CD1c-positive myeloid dendritic cell (primary cell): ENCODE measurements around the gene PPFIBP1.
"Not testable (repeated sequence)": the region's sequence is repeated elsewhere in the genome, so short reads cannot be mapped to it uniquely, and the experiment has no call there.

Source experiments
- DNase-seq: peaks from one replicate; pipeline ENCODE4 v3.0.0-alpha.2; 2016; ENCODE audit errors: extremely low spot score

The PPFIBP1 gene

GRCh38 chr12:27592548-27592947, 68.5 kb downstream of the PPFIBP1 start:
- no peak for DNase-seq

DNA sequence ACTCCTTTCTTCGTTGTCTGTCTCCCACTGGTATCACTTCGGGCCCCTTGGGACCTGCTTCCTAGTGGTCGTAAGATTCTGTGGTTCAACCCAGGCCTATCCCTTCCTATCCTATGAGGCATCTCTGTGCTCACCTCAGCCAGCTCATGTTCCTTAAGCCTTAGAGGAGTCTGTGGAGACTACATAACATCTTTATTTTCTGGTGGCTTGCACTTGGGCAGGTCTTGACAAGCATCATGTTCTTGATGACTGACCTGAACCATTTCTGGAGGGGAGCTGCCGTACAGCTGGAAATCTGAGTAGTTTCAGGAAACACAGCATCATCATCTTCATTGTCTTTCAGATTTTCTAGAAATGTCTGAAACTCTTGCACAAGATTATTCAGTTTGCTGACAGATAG, 69.3 kb downstream of the PPFIBP1 start:
- no peak for DNase-seq

DNA sequence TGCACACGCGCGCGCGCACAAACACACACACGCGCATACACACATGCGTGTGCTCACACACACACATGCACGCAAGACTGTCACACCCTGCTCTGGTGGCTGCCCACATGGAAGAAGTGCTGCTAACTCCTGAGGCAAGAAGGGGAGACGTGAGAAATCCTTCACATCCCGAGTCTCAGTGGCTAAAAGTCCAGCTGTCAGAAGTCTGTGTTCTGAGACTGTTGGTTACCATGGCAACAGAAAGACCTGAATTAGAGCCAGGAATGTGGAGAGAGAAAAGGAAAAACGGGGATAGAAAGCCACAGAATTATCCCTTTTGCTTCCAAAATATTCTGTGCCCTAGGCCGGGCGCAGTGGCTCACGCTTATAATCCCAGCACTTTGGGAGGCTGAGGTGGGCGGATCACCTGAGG, 71.2 kb downstream of the PPFIBP1 start:
- no peak for DNase-seq

GRCh38 chr12:27598866-27599265, 74.9 kb downstream of the PPFIBP1 start:
- not testable (repeated sequence) for DNase-seq

- DNase-seq, result peak; percentile 51
Measured at GRCh38 chr12:27601056-27601828, 77.2 kb downstream of the PPFIBP1 start.

DNA sequence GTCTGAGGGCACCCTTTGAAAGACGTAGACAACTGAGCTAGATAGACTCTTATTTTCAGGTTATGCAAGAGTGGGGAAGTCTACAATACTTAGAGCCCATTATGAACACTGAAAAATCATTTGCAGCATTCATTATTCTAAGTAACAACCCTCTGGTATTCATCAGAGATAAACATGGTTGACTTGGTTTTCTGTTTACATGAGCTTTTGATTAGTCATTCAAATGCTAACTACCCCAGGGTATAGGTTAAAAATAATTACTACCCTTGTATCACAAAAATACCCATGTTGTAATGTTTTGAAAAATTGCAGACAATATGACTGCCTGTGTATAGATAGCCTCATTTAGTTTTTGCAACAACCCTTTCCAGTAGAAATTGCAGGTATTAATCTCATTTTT, 78.5 kb downstream of the PPFIBP1 start:
- DNase-seq, result no peak

- no peak for DNase-seq
Measured at GRCh38 chr12:27604431-27604830, 80.4 kb downstream of the PPFIBP1 start.

GRCh38 chr12:27606986-27607385, 83.0 kb downstream of the PPFIBP1 start:
- no peak for DNase-seq

DNA sequence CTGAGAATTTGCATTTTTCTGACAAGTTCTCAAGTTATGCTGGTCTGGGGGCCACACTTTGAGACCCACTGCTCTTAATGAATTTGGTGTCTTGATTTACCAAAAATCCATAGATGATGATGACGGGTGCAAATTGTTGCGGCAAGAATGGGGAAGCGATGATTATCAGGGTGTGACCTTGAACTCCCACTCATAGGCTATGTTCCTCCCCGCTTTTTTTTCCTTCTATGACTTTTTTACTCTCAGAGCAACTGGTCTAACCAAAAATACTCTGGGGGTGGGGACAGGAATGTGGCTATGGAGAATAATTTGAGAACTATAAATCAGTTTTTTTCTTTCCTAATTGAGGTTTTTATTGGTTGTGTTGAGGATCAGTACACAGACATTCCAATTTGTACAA, 83.6 kb downstream of the PPFIBP1 start:
- peak; percentile 72 for DNase-seq

GRCh38 chr12:27608890-27609289, 84.9 kb downstream of the PPFIBP1 start:
- no peak for DNase-seq

DNA sequence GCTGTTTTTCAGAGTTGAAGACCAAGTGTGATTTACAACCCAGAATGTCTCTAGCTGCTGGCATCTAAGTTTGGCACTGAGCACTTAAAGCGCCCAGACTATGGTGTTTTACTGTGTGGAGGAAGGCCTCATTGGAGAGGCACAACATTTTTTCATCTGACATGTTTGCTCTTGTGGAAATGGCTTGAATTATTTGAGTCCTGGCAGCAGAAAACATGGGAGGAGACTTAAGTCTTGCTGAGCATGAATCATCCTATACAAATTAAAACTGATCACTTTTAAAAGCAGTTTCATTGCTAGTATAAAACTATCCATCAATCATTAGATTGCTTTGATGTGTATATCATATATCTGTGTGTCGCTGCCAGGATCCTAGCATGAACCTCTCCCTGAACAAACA, 86.4 kb downstream of the PPFIBP1 start:
- no peak for DNase-seq

- no peak for DNase-seq
Measured at GRCh38 chr12:27614386-27614785, 90.4 kb downstream of the PPFIBP1 start.

- no peak for DNase-seq
Measured at GRCh38 chr12:27614866-27615265, 90.9 kb downstream of the PPFIBP1 start.

- no peak for DNase-seq
Measured at GRCh38 chr12:27615331-27615891, 91.4 kb downstream of the PPFIBP1 start.

GRCh38 chr12:27616356-27617142, 92.5 kb downstream of the PPFIBP1 start:
- no peak for DNase-seq

- DNase-seq, result no peak
Measured at GRCh38 chr12:27618836-27619235, 94.8 kb downstream of the PPFIBP1 start.

- peak; percentile 80 for DNase-seq
Measured at GRCh38 chr12:27619308-27619707, 95.3 kb downstream of the PPFIBP1 start.

- DNase-seq, result no peak
Measured at GRCh38 chr12:27620121-27620520, 96.1 kb downstream of the PPFIBP1 start.

DNA sequence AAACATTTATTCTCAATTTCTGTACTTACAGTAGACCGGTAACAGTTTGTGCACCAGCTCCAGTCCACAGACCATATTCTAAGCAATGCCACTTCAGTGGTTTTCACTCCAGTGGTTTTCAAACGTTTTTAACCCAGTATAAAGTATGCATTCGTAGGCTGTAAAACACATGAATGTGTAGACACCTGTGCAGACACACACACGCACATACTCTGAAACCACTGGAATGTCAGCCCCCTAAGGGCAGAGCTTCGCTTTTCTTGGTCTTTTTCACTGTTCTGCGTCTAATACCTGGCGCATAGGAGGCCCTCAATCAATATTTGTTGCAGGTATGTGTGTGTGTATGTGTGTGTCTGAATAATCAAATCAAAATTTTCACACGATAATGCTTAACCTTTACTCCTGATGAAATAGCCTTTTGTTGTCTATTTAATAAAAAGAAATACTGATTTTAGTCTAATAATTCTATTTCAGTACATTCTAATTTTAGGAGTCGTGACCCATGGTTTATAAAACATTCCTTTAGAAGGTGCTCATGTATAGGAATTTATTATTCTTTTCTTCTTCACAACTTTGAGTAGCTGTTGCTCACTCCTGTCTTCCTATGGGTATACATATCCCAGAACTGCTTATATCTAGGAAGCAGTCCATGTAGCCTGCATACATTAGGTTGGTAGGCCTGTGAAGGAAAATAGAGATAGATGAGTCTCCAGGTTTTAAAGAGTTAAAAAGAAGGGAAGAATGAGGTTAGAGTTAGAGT, 98.6 kb downstream of the PPFIBP1 start:
- DNase-seq, result no peak

GRCh38 chr12:27623645-27624044, 99.6 kb downstream of the PPFIBP1 start:
- no peak for DNase-seq

DNA sequence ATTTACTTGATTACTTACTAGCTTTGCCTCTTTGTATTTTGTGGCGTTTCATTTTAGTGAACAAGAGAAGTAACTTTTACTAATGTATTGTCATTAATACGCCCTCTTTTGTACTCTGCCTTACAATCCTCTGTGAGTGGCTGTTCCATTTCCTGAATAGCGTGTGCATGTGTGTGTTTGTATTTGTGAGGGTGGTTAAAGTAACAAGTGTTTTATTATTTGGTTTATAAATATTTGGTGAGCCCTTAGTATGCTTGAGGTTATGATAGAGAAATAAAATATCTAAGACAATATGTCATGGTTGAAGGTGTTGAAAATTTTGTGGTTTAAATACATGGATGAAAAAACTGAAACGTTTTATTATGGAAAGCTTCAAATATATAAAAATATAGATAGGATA, 100.6 kb downstream of the PPFIBP1 start:
- DNase-seq, result no peak
